Breast epithelium (tissue), 3 donors: ENCODE data around the gene CHURC1.

Experiments
- CTCF ChIP-seq, 3 donors: fragments of 450-650 bp; IDR thresholded peaks; one replicate each; pipeline ENCODE4 v1.5.1; 2016 to 2017; ENCODE audit warnings: antibody characterized with exemption in 3 of 3, mild to moderate bottlenecking in 3 of 3, moderate library complexity in 3 of 3
- POLR2A ChIP-seq: fragments of 450-650 bp; IDR thresholded peaks from one replicate; pipeline ENCODE4 v1.6.1; 2016; ENCODE audit warnings: antibody characterized with exemption, mild to moderate bottlenecking, moderate library complexity

DNA sequence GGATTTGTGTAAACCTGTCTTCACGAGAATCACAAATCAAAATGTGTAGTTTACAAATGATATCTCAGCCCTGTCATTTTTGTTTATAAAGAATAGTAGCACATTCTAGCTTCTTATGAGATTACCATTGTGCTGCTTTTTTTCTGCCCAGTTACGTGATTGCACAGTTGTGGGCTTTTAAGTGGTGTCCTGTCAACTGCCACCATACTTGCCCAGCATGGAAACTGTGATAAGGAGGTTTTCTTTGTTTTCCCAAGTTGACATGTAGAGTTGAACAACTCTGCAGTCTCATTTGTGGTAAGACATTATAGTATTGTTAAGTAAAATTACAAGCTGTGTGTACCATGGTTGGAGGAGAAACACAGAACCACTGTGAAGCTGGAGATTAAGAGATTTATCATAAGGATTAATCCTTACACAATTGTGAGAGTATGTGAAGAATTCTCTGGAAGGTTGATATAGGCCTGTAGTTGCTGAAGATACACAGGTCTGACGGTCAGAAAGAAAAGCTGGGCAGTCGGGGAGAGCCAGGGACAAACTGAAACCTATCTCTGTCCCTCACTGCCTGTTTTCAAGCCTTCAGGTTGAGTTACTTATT, 12.2 kb downstream of the CHURC1 start:
- TF ChIP-seq POLR2A = no peak
- no peak for TF ChIP-seq CTCF (IDR thresholded peaks at IDR 0.05)
